Right lobe of liver (tissue), 4 donors: Measurements from ENCODE around the gene NELFB.

Experiments
- CTCF ChIP-seq, 4 donors: fragments of 200-600 bp in 3 of 4; fragments of 450-650 bp in 1 of 4; IDR thresholded peaks; one replicate each; pipeline versions ENCODE4 v1.5.1 to v1.8.0; 2016 to 2022; ENCODE audit warnings: antibody characterized with exemption in 4 of 4, mild to moderate bottlenecking in 2 of 4
- POLR2A ChIP-seq: fragments of 450-650 bp; IDR thresholded peaks from one replicate; pipeline ENCODE4 v1.6.1; 2017; ENCODE audit warnings: antibody characterized with exemption, mild to moderate bottlenecking
- donor health status: DM: no; HTN: no; CAD: no.
- donor health status: DM: no; HTN: no; CAD: no.
- donor health status: DM: no; HTN: yes; CAD: no.

DNA sequence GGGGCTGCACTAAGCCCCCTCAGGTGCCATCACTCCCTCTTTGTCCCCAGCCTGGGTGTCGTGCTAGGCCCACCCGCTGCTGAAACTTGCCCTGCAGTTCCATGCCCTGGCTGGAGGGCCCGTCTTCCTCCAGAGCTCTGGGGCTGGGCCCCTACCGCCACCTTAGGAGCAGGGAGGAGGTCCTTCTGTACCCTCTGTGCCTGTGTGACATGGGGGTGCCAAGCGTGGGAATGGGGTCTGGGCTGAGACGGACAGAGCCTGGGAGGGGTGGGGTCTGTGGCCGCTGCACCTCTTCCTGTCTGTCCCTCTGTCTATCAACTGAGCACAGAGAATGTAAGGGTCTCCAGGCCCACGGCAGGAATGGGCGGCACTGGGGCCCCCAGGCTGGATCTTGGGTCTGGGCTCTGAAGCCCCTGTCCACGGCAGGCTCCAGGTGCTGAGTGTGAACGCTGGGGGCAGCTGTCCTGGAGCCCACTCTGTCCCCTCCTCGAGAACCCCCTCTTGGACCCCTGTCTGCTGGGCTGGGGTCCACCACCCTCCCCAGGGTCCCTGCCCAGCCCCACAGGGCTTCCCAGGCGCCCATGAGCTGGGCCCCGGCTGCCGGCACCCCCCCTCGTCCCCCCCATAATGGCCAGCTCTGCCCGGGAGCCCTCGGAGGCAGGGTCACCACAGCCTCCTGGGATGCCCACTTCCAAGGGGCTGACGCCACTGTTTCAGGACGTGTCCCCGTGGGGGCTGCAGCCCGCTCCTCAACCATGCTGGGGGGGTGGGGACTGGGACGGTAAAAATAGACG lies 62.8 kb downstream of the NELFB start:
- TF ChIP-seq POLR2A (no peak), CTCF (IDR thresholded peaks at IDR 0.05) (no peak)
